ENCODE results near the gene FNDC3B.
A peak's percentile ranks its signal among the peaks of the same experiment; 100 is the strongest.
"Not testable (repeated sequence)": the region's sequence is repeated elsewhere in the genome, so short reads cannot be mapped to it uniquely, and the experiment has no call there.

FNDC3B gene

DNA sequence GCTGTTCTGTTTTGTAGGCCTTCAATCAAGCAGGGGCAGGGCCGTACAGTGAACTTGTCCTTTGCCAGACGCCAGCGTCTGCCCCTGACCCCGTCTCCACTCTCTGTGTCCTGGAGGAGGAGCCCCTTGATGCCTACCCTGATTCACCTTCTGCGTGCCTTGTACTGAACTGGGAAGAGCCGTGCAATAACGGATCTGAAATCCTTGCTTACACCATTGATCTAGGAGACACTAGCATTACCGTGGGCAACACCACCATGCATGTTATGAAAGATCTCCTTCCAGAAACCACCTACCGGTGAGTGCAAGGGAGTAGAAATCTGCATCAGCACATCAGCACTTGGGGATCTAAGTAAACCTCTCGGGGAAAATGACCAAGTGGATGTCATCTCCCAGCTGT is 313.4 kb downstream of the FNDC3B start:
- FAIRE-seq: no peak

DNA sequence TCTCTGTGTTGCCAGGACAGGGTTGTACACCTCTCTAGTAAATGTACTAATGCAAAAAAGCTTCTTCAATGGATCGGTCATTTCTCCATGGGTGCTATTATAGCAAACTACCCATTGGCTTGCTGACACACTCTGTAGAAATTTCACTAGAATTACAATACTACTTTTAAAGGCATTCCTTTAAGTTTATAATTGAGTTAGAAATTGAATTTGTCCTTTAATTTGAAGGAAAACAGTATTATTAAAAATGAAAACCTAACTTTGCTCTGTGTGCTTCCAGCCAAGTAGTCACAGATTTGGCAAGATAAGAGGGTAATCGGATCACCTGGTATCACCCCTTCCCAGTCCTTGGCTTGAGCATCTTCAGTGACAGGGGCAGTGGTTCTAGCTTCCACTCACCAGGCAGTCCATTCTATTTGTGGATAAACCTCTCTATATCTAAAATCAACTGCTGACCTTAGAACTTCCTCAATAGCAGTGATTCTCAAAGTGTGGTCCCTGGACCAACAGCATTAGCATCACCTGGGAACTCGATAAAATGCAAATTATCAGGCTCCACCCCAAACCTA is 315.6 kb downstream of the FNDC3B start:
- FAIRE-seq: no peak

DNA sequence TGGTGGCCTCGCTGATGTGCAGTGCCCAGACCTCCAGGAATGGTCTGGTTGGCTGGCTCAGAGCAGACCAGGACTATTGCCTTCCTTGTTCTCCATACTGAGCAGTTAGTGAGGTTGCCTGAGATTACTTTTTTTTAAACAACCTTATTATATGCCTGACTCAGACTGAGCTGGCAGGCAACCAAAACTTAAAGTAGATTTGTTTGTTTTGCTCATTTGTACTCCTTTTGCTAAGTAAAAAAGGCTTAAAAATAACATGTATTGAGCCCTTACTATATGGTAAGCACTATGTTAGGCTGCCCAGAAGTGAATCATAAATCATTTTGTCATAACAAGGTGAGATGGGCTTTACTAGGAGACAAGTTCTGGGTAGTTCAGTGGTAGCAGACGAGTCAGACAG is 316.5 kb downstream of the FNDC3B start:
- FAIRE-seq: peak; percentile 35

DNA sequence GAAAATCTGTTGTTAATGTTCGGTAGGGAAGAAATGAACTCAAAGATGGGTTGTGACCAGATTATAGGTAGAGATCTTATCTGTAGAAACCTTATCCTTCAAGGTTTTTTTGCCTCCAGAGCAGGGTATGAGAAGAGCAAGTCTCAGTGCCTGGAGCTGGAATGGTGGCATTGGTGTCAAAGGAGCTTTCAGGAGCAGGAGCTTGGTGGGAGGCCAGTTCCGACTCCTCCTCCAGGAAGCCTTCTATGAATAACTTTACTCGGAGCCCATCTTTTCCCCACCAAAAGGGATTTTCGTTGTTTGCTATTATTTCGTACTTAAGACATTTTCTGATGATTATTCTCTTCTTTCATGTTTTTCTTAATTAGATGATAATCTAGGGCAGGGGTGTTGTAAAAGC is 317.0 kb downstream of the FNDC3B start:
- no peak for FAIRE-seq

DNA sequence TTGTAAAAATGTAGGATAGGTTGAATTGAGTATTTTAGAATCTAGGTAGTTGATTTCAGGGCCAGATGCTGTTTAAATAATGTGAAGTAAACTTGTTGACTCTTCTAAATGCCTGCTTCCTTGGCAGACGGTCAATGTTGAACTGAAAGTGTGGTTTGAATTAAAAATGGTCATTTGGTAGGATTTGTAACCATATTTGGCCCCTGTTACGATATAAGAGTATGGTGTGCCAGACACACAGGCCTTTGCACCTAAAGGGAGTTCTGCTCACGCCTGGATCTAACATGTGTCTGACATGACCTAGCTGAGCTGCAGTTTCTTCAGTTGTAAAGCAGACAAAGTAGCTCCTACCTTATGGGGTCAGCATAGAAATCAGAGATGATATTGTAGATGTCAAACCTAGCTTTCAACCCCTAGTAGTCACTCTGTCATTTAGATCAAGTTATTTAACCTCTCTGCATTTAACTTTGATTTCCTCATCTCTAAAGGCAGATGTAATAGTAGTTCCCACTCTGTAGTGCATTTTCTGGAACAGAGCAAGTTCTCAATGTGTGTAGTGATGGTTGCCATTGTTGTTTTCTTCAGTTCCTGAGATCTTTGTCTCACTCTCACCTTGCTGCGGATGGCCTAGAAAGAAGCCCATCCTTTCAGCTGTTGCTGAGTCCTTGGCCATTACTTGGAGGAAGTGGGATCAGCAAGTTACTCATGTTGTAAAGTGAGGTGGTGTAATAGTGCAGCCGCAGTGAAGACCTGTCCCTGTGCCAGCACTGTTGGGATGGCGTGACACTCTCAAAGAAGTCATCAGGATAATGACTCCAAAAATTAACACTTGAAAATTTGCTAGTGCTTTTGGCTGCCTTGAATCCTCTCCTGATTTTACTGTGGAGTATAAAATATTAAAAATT is 318.7 kb downstream of the FNDC3B start:
- no peak for FAIRE-seq

DNA sequence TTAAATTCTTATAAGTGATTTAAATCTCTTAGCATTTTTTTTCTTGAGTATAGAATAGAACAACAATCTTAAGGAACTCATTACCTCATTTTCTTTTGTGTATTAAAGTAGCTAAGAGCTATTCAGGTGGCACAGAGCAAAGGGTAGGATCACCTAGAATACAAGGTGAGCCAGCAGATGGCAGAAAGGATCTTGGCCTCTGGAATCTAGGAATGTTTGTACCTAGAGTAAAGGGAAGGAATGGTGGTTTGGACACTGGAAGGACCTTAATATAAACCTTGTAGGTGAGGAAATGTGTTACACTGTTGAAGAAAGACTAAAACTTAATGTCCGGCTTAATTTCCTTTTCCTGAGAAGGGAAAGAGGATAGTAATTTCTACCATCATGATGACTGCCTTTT is 319.9 kb downstream of the FNDC3B start:
- peak; percentile 21 for FAIRE-seq

DNA sequence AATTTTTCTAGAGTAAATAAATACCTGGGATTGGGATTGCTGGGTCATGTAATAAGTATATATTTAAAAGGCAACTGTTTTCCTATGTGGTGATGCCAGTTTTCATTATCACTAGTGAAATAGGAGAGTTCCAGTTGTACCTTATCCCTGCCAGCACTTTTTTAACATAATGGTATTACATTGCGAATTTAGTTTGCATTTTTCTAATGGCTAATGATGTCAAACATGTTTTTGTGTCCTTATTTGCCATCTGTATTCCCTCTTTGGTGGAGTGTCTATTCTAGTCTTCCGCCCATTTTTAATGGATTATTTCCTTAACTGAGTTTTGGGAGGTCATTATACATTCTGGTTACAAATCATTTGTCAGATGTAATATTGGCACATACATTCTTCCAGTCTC is 320.6 kb downstream of the FNDC3B start:
- FAIRE-seq: no peak

DNA sequence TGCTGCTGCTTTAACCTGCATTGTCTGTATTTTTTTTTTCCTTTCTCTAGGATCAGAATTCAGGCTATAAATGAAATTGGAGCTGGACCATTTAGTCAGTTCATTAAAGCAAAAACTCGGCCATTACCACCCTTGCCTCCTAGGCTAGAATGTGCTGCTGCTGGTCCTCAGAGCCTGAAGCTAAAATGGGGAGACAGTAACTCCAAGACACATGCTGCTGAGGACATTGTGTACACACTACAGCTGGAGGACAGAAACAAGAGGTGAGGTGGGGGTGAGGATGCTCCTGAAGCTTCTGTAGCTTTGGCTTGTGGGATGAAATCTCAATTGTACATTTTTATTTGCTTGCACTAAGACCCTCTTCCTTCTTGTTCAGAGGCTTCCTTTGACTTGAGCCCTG is 323.2 kb downstream of the FNDC3B start:
- FAIRE-seq: no peak

DNA sequence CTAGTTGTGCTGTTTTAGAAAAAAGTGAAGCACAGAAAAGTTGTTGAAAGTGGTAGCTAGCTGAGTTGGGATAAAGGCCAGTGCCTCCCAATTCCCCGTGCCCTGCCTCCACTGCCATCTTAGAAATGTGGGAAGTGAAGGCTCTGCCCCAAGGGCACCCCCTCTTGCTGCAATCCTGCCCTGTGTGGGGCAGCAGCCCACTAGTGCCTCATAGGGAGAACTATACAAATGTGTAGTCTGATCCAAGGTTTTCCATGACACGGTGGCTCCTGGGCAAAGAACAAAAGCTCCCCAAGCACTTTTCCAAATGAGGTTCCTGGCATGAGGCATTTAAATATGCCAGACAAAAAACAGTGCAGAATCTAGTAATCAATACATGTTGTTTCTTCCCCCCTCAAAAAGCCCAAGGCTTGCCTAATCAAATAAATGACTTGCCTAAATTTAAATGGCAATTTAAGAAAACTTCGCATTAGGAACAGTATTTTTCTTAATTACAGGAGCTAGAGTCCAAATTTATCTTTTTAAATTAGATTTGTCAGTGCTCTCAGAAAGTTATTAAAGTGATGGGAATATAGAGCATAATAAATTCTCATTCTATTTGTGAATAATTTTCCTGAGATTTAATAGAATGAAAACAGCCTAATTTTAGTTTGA is 325.1 kb downstream of the FNDC3B start:
- FAIRE-seq: no peak

DNA sequence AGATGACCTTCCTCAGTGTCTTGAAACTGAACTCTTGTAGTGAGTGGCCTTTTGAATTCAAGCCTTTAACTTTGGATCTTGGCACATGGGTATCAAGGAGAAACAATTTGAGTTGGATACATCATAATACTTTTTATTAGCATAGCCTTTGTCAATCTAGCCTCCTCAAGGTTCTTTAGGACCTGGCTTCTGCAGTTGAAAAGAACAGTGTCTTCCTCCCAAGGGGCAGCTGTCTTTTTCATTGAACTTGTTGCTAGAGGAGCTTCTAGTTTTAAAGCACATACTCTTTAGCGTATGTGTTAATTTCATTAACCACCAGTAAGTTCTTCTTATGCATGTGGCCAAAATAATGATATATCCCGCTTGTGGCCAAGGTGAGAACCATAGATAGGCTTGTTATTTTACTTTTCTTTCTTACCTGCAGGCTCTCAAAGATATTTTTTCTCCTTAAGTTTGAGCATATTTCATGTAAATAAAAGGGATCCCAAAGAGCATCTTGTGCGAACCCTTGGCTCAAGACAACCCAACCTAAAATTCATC is 325.7 kb downstream of the FNDC3B start:
- FAIRE-seq: no peak

DNA sequence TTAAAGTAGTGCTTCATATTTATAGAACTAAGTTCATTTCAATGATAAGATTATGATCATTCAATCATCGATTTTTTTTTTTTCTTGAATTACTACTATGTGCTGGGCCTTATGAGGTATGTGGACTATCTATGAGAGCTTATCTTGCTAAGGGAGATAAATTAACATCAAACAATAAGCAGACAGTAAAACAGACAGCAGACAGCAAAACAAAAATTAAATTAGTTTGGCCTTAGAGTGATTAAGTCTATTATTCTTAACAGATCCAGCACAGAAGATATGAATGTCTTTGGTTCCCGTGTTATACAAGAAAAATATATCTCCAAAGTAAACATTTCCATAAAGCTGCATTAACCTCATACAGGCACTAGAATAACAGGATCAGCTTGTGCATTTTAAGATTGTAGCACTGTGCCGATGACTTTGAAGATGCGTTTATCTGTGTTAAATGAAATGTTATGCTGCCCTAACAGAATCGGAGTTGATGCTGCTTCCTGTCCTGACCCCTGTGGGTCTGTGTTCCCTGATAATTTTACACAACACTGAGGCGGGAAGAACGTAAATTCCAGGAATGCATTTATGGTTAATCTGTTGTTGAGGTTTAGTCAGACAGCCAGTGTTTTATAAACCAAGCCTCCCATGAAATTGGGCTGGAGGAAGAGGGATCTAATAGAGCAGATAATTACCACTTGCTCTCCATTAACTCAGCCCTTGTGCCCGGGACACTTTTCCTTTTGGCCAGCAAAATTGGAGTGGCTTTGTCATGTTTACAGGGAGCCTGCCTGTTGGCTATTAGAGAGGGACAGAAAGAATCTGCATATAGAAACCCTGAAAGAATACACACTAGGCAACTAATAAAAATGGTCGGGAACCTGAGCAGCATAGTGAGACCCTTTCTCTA is 328.1 kb downstream of the FNDC3B start:
- no peak for FAIRE-seq

DNA sequence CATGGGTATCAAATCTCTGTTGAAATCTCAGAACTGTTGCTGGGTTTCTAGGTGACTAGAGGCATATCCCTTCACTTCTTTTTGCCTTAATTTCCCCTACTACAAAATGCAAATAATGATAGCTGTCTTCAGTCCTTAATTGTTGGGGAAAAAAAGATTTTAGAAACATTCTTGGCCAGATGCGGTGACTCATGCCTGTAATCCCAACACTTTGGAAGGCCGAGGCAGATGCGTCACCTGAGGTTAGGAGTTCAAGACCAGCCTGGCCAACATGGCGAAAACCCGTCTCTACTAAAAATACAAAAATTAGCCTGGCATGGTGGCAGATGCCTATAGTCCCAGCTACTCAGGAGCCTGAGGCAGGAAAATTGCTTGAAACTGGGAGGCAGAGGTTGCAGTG is 329.2 kb downstream of the FNDC3B start:
- FAIRE-seq: not testable (repeated sequence)

DNA sequence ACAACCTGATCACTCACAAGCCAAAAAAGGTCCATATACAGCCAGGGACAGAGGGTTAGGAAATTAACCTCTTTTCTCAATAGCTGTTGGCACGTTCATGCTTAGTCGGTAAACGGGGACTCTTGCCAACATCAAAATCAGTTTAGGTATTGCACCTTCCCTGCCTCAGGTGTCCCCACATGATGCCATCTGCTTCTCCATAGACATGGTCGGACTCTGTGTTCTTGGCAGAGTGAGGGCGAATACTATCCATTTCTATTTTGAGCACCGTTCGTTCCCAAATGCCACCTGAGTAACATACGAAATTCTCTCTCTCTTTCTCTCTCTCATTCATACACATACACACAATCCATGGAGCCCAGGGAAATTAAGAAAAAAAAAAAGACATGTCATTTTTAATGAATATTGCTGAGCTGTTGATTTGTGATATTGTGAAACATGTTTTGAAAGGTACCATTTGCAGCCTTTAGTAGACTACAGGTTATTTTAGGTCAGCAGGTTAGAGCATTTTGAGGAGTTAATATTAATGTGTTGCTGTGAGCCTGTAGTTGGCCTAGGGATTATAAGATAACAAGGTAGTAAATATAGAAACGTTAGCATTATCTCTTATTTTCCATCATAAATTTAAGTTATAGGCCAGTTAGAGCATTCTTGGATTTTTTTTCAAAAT is 330.3 kb downstream of the FNDC3B start:
- no peak for FAIRE-seq

DNA sequence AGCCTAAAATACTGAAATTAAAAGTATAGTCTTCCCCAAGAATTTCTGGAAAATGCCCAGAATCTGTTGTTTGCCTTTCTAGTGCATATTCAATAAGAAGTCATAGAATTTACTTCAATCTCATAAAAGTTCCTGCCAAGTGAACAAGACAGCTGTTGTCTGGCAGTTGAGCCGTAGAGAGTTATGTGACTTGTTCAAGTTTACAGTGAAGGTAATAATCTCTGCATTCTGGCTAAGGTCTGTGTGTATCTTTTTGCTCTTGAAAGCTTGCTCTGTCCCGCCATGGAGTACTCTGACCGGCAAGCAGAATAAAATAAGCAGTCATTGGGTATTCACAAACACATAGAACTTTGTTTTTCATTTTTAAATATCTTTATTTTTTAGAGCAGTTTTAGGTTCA is 331.0 kb downstream of the FNDC3B start:
- no peak for FAIRE-seq

DNA sequence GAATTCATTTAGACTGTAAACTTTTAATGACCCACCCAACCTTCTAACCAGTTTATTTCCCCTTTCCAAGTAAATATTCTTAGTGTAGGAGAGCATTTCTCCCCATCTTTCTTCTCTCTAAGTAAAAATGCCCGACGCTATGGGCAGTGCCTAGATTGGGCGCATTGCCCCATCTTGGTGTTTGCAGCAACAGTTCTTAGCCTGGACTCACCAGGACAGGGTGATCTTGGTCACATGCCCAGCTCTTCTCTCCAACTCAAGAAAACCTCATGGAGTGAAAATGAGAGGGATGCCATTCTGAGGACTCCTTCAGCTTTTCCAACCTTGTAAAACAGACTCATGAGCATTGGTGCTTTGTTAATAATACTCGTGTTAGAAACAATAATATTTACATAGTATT is 332.2 kb downstream of the FNDC3B start:
- FAIRE-seq: no peak

DNA sequence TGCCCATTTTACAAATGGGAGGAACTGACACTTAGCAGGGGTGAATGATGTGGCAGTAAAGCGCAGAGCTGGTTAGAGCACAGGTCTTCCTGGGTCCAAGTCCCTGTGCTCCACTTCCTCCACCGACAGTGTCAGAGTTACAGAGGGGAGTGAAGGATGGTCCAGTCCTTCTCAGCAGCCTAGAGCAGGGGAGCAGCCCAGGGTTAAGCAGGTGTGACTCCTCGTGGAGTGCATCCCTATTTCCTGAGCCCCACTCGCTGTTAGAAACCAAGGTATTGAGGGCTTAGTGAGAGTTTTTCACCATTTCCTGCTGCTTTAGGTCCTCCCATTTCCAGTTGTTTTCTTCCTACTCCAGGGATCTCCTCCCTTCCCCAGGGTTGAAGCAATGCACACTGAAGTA is 333.5 kb downstream of the FNDC3B start:
- no peak for FAIRE-seq

DNA sequence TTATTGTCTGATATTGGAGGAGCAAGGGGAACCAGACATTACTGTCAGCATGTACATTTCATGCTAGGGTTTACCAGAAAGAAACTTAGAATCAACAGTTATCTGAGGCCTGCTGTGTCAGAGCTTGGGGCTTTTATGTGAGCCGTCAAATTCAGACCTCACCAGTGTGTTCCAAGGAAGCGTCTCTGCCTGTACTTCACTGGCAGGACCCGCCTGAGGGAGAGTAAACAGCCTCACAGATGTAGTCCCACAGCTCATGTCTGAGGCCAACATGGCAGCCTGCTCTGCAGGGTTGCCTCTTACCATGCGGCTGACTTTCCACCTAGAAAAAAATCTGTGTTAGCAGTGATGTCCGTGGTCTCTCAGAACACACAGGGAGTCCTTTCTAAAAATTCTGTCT is 334.5 kb downstream of the FNDC3B start:
- FAIRE-seq: no peak

DNA sequence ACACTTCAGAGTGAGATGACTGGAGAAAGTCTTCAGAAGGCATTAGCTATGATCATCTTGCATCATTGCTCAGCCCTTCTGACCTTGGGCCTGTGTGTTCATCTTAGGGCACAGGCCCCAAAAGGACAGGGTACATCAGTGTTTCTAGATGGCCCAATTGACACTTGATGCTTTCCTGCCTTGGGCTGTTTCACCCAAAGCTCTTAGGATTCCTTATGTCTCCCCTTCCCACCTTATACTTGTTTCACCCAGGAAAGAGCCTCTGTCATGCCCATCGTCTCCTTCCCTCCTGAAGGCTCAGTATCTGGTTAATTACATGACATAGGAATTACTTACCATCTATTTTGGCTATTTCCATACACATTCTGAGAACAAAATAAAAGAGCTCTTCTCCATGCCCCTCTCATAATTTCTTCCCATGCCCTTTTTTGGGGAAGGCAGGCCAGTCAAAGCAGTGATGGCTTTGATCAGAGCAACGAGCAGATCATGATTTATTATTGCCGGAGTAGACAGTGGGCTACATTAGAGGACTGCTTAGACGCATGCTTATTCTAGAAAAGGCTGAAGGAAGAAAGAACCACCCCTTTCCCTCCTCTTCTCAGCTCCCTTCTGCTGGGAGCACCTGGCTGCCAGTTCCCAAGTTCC is 335.9 kb downstream of the FNDC3B start:
- no peak for FAIRE-seq

DNA sequence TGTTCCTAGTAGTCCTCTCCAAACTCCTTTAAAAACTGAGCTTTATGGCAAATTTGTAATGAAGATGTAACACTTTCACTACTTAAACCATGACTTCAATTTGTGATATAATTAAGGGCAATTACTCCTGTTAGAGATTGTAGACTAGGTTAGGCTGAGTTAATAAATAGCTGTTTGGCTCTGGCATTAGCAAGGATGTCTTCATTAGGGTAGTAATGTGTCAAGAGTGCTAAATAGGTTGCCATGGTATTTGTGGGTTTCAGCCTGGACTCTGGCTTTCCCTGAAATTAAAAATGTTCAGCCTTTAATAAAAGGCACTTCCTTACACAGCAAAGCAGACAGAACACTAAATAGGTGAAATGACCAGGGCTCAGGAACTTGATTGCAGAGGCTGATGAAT is 337.0 kb downstream of the FNDC3B start:
- FAIRE-seq: no peak

DNA sequence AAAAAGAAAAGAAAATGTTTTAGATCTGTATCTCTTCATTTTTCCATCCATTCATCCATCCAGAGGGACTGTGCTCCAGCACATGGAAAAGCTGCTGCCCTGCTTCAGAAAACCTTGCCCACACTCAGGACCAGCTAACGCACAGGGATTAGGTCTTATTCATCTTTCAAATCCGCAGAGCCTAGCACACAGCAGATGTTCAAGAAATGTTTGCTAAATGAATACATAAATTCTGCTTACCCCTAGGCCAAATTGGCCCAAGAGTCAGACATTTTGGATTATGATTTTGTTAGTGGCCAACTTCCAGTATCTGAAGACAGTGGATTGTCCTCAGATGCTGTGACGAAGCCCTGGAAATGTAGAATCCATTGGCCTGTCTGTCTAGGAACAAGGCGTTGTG is 337.5 kb downstream of the FNDC3B start:
- FAIRE-seq: no peak

DNA sequence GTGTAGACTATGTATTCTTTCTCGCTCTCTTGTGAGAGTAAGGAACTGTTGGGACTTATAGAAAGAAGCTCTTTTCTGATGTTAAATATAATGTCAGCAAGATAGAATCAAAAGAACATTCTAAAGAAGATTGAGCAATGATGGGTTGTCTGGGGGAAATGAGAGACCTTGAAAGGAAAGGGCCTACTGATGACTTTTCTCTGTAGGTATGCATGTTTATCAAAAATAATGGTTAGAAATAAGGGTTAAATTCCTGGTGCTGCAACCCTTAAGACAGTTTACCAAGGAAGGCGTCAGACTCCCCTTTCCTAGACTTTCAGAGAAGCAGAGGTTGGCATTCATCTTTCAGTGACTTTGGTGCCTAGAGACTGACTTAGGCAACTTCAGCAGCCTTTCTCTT is 339.1 kb downstream of the FNDC3B start:
- no peak for FAIRE-seq

DNA sequence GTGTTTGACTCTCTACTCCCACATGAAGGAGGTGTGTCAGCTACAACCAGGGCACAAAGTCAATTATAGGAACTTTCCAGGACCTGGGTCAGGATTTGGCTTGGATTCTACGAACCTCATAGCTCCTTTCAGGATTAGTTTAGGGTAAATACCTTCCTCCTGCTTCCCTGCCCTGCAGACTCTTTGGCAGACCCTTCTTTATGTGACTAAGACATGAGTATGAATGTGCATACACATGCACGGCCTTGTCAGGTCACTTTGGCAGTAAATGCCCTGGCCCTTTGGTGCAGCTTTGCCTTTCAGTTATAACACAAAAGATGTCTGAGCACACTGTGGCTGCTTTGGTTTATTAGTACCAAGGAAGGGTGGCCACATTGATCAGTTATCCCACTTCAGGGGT is 340.0 kb downstream of the FNDC3B start:
- FAIRE-seq: no peak

All from endometrium (tissue), 2 donors.